ENCODE measurements around the gene SFMBT2. TPM values are rescaled to one million over a fixed set of nuclear protein-coding genes. Genes with fewer than 3 reads are reported as not detected.

SFMBT2 gene
- total and polyA plus RNA-seq, 10 of the 15 experiments (the other 5 are each of a cell fraction or from before 2014, with no cell fraction given): 2.8 to 29.6 (median 15.1) TPM

GRCh38 chr10:7409732-7410168 is 1.1 kb downstream of the SFMBT2 start (continued):
- TF ChIP-seq ZBTB11 (CRISPR knock-in tag; IDR thresholded peaks at IDR 0.05): no peak

DNA sequence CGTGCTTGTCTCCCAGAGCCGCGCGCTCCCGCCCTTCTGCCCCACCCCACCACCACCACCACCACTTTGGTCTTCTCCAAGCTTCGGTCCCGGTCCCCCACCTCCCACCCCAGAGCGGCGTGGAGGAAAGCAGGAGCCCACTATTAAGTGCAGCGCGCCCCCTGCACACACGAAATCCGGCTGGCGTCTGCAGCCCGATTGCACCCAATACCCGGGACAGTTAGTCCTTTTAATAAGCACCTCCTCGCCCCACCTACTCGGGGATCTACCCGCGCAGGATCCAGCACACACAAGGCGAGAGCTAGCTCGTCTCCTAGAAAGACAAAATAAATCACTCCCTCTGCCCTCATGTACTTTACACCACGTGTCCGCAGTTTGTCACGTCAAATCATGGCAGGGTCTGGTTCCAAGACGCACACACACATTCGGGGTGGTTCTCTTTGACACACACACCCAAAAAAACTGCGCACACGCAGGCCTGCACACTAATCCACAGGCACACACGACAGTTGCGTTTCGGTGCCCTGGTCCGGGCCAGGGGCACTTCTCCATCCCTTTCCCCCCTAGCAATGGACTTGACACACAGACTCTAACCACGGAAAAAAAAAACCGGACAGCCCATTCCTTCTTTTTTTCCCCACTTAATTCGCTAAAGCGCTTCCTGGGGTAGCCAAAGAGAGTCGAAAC is 1.6 kb downstream of the SFMBT2 start:
- Histone ChIP-seq H3K4me2 (ENCODE audit: control insufficient read depth, insufficient read depth) (peak overlapping the region; percentile 62), H3K27ac (ENCODE audit: control insufficient read depth, insufficient read depth) (peak overlapping the region; percentile 86), H3K9ac (ENCODE audit: control insufficient read depth, insufficient read depth, low read length) (peak overlapping the region; percentile 89), H3K4me1 (ENCODE audit: control insufficient read depth, insufficient read depth, low read length) (peaks cover 15% of the 10 kb centered on the region), H3K9me3 (replicated peaks; ENCODE audit: control insufficient read depth, insufficient read depth, low read length) (no peaks in the 10 kb centered on the region), H3K4me3 (peak overlapping the region; percentile 100), H3K27me3 (replicated peaks in 1 of 2; ENCODE audit: control insufficient read depth in 2 of 2, insufficient read depth in 2 of 2, low read length in 1 of 2) (no peaks in the 10 kb centered on the region), H2AFZ (ENCODE audit: control insufficient read depth, low read depth, low read length) (peak overlapping the region; percentile 63), H3K36me3 (ENCODE audit: control insufficient read depth in 2 of 2, insufficient read depth in 2 of 2, low read length in 1 of 2) (peaks cover 0 to 12% of the 10 kb centered on the region in 2 experiments; a peak in 2 of 4 replicates), H3K79me2 (ENCODE audit: control insufficient read depth, insufficient read depth, low read length) (peaks cover 71% of the 10 kb centered on the region), H4K20me1 (ENCODE audit: control insufficient read depth, insufficient read depth) (peaks cover 8% of the 10 kb centered on the region; the same call in 1 of the 2 replicates)
- ChIA-PET CTCF (interaction anchor here (0.7 to 3.1 kb wide), 17 partner anchors 9 to 491 kb away, joined by 3 to 13 read pairs (median 4); no protein-coding TSS in a partner anchor), RAD21 (ENCODE audit: unreplicated experiment) (interaction anchor here (0.6 to 3.6 kb wide), 16 partner anchors 8 to 311 kb away, joined by 3 to 13 read pairs (median 4); no protein-coding TSS in a partner anchor), POLR2A (interaction anchor here (0.6 to 4.4 kb wide), 3 partner anchors 9 to 43 kb away, joined by 3 to 23 read pairs (median 3); no protein-coding TSS in a partner anchor), SMC1A (ENCODE audit: uncharacterized antibody, unreplicated experiment) (interaction anchor here (0.6 to 4.0 kb wide), 15 partner anchors 8 to 666 kb away, joined by 3 to 23 read pairs (median 4); no protein-coding TSS in a partner anchor)
- WGBS (ENCODE audit: insufficient coverage, insufficient replicate concordance, low lambda C conversion rate, missing lambda C conversion rate): 0% methylated on average over 31 of the region's 38 CpGs
- FAIRE-seq (peak; percentile 64), ATAC-seq (peak; percentile 69), DNase-seq (ENCODE audit: low read depth, low spot score) (peak; percentile 51)
- BruUV-seq (replicated peaks): TSS peak; percentile 56
- in situ Hi-C loops (cut with MboI): loop anchor here (25.0 kb wide), 1 partner anchor 747 kb away; no protein-coding TSS in a partner anchor
- intact Hi-C loops (cut with micrococcal nuclease; ENCODE audit: unreplicated experiment): loop anchor here (2.0 kb wide), 3 partner anchors 62 to 488 kb away; no protein-coding TSS in a partner anchor
- TF ChIP-seq MTA2 (IDR thresholded peaks at IDR 0.05; ENCODE audit: low read depth) (no peak), MXI1 (IDR thresholded peaks at IDR 0.05; ENCODE audit: low read depth, low read length) (peak; percentile 81; the same call in 1 of the 2 replicates), POLR2AphosphoS5 (IDR thresholded peaks at IDR 0.05; ENCODE audit: low read length) (peak; percentile 75), JUND (IDR thresholded peaks at IDR 0.05; ENCODE audit: low read depth, low read length) (no peak), BACH1 (IDR thresholded peaks at IDR 0.05; ENCODE audit: borderline replicate concordance) (0 out of 2 replicates have a peak, but pooled peaks have one; percentile 17), ATF2 (IDR thresholded peaks at IDR 0.05; ENCODE audit: low read length) (no peak), MEF2A (IDR thresholded peaks at IDR 0.05; ENCODE audit: insufficient read depth, low read depth, low read length) (no peak), ETV6 (conservative IDR thresholded peaks at IDR 0.05 in 1 of 2, IDR thresholded peaks at IDR 0.05 in 1 of 2; ENCODE audit: borderline replicate concordance in 1 of 2, low read depth in 1 of 2) (no peak), SUPT20H (IDR thresholded peaks at IDR 0.05; ENCODE audit: borderline replicate concordance, control insufficient read depth, low read depth, low read length) (no peak), SPI1 (IDR thresholded peaks at IDR 0.05; ENCODE audit: borderline replicate concordance, insufficient read depth, low read depth, low read length) (no peak), SMAD1 (IDR thresholded peaks at IDR 0.05; ENCODE audit: low read depth, partially characterized antibody) (peak; percentile 22)
- TF ChIP-seq, protein P1, sequence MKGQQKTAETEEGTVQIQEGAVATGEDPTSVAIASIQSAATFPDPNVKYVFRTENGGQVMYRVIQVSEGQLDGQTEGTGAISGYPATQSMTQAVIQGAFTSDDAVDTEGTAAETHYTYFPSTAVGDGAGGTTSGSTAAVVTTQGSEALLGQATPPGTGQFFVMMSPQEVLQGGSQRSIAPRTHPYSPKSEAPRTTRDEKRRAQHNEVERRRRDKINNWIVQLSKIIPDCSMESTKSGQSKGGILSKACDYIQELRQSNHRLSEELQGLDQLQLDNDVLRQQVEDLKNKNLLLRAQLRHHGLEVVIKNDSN (IDR thresholded peaks at IDR 0.05; ENCODE audit: borderline replicate concordance, extremely low read length, insufficient read depth, low read depth, low read length): peak; percentile 45
